Measurements from ENCODE around the gene ATXN3L. TPM values are rescaled to one million over a fixed set of nuclear protein-coding genes. Genes with fewer than 3 reads are reported as not detected.

ATXN3L gene
- total and polyA plus RNA-seq, 11 donors: not detected

- Histone ChIP-seq H3K4me3 (no peak overlapping the region), H3K4me1 (peaks cover 0 to 14% (median 5%) of the 10 kb centered on the region in 12 donors), H3K9me3 (no peaks in the 10 kb centered on the region), H3K36me3 (no peaks in the 10 kb centered on the region), H3K27me3 (peaks cover 0 to 8% (median 0%) of the 10 kb centered on the region in 9 donors), H3K27ac (peak overlapping the region in 5 of 12 donors; percentile 8 to 45 (median 39))
- DNase-seq (no peak), ATAC-seq (peak in 3 of 4 donors; percentile 40 to 74 (median 51))
- intact Hi-C loops (cut with DNase I): loop anchor here in 1 of 10 donors (5.0 kb wide), 1 partner anchor 119 kb away; no protein-coding TSS in a partner anchor
- 39 to 61% (median 48%) methylated on average over 1 of the region's 1 CpG for WGBS, 4 donors
- TF ChIP-seq, protein P1, sequence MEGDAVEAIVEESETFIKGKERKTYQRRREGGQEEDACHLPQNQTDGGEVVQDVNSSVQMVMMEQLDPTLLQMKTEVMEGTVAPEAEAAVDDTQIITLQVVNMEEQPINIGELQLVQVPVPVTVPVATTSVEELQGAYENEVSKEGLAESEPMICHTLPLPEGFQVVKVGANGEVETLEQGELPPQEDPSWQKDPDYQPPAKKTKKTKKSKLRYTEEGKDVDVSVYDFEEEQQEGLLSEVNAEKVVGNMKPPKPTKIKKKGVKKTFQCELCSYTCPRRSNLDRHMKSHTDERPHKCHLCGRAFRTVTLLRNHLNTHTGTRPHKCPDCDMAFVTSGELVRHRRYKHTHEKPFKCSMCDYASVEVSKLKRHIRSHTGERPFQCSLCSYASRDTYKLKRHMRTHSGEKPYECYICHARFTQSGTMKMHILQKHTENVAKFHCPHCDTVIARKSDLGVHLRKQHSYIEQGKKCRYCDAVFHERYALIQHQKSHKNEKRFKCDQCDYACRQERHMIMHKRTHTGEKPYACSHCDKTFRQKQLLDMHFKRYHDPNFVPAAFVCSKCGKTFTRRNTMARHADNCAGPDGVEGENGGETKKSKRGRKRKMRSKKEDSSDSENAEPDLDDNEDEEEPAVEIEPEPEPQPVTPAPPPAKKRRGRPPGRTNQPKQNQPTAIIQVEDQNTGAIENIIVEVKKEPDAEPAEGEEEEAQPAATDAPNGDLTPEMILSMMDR (IDR thresholded peaks at IDR 0.05): no peak
- no peak for TF ChIP-seq POLR2A (IDR thresholded peaks at IDR 0.05)
These were observed 38.1 kb upstream of the ATXN3L start for GRCh38 chrX:13357925-13358324.

- DNase-seq (no peak), ATAC-seq (no peak)
- H3K4me3 ChIP-seq: no peak overlapping the region
- intact Hi-C loops (cut with DNase I): no loop called here
- H3K27ac ChIP-seq: no peak overlapping the region
- WGBS, 4 donors: 71 to 99% (median 90%) methylated on average over 2 of the region's 2 CpGs
- H3K27me3 ChIP-seq: peaks cover 0 to 12% (median 0%) of the 10 kb centered on the region in 9 donors
- H3K4me1 ChIP-seq: no peaks in the 10 kb centered on the region
- TF ChIP-seq, protein P1 (IDR thresholded peaks at IDR 0.05): no peak
- TF ChIP-seq POLR2A (IDR thresholded peaks at IDR 0.05): no peak
- no peaks in the 10 kb centered on the region for H3K36me3 ChIP-seq
- no peaks in the 10 kb centered on the region for H3K9me3 ChIP-seq
These were observed 26.8 kb upstream of the ATXN3L start for GRCh38 chrX:13346646-13347045.

GRCh38 chrX:13345438-13345837 lies 25.6 kb upstream of the ATXN3L start:
- intact Hi-C loops (cut with DNase I): no loop called here
- WGBS, 4 donors: 80 to 92% (median 86%) methylated on average over 2 of the region's 2 CpGs

GRCh38 chrX:13345037-13345436 lies 25.2 kb upstream of the ATXN3L start:
- intact Hi-C loops (cut with DNase I): no loop called here
- ATAC-seq (no peak), DNase-seq (no peak)
- Histone ChIP-seq H3K36me3 (no peaks in the 10 kb centered on the region), H3K9me3 (no peaks in the 10 kb centered on the region), H3K27ac (no peak overlapping the region), H3K27me3 (peaks cover 0 to 12% (median 0%) of the 10 kb centered on the region in 9 donors), H3K4me3 (no peak overlapping the region), H3K4me1 (no peaks in the 10 kb centered on the region)
- WGBS, 4 donors: 89 to 93% (median 91%) methylated on average over 4 of the region's 4 CpGs
- TF ChIP-seq POLR2A (IDR thresholded peaks at IDR 0.05): no peak
- TF ChIP-seq, protein P1 (IDR thresholded peaks at IDR 0.05): no peak

More at GRCh38 chrX:13345438-13345837, 25.6 kb upstream of the ATXN3L start:
- no peak for TF ChIP-seq POLR2A (IDR thresholded peaks at IDR 0.05)
- TF ChIP-seq, protein P1 (IDR thresholded peaks at IDR 0.05): no peak
- H3K27me3 ChIP-seq: peaks cover 0 to 12% (median 0%) of the 10 kb centered on the region in 9 donors
- no peak overlapping the region for H3K27ac ChIP-seq
- no peaks in the 10 kb centered on the region for H3K4me1 ChIP-seq
- H3K9me3 ChIP-seq: no peaks in the 10 kb centered on the region
- H3K36me3 ChIP-seq: no peaks in the 10 kb centered on the region
- H3K4me3 ChIP-seq: no peak overlapping the region
- ATAC-seq (no peak), DNase-seq (no peak)

All from heart left ventricle (tissue), 16 donors.